KMS-11 (cell line): ENCODE measurements around the gene FAM111B.
"Not testable (repeated sequence)": the region's sequence is repeated elsewhere in the genome, so short reads cannot be mapped to it uniquely, and the experiment has no call there.

Experiments
- H2AFZ ChIP-seq: fragments of 200-600 bp; sonication (generic); 2 replicates; pipeline ENCODE4 v1.6.1; 2016; ENCODE audit warnings: antibody characterized with exemption, mixed run types, low read depth
- H3K27ac ChIP-seq: fragments of 200-600 bp; sonication (generic); 2 replicates; pipeline ENCODE4 v1.6.1; 2016; ENCODE audit warnings: mild to moderate bottlenecking, mixed run types
- H3K27me3 ChIP-seq: fragments of 200-600 bp; sonication (generic); 2 replicates; pipeline ENCODE4 v1.6.1; 2017; ENCODE audit warnings: mild to moderate bottlenecking, low read depth, mixed run types, moderate library complexity; ENCODE audit not compliant: insufficient read depth
- H3K36me3 ChIP-seq: fragments of 200-600 bp; sonication (generic); 2 replicates; pipeline ENCODE4 v1.6.1; 2017; ENCODE audit warnings: mild to moderate bottlenecking, mixed run types; ENCODE audit not compliant: insufficient read depth
- H3K4me1 ChIP-seq: fragments of 200-600 bp; sonication (generic); 2 replicates; pipeline ENCODE4 v1.6.1; 2016; ENCODE audit warnings: mild to moderate bottlenecking, low read depth, mixed run types; ENCODE audit not compliant: poor library complexity, severe bottlenecking
- H3K4me2 ChIP-seq: fragments of 200-600 bp; sonication (generic); 2 replicates; pipeline ENCODE4 v1.7.0; 2016; ENCODE audit warnings: mild to moderate bottlenecking, mixed run types
- H3K4me3 ChIP-seq: fragments of 200-600 bp; sonication (generic); IDR thresholded peaks from 2 replicates; pipeline ENCODE4 v1.6.1; 2017; ENCODE audit warnings: low read depth, low read length, mixed read lengths; ENCODE audit not compliant: insufficient read depth
- H3K79me2 ChIP-seq: fragments of 200-600 bp; sonication (generic); 2 replicates; pipeline ENCODE4 v1.6.1; 2016; ENCODE audit warnings: low read depth, mixed run types; ENCODE audit not compliant: insufficient read depth
- H3K9ac ChIP-seq: fragments of 200-600 bp; sonication (generic); 2 replicates; pipeline ENCODE4 v1.6.1; 2016; ENCODE audit warnings: mild to moderate bottlenecking, mixed run types
- H4K20me1 ChIP-seq: fragments of 200-600 bp; sonication (generic); 2 replicates; pipeline ENCODE4 v1.6.1; 2016; ENCODE audit warnings: mild to moderate bottlenecking, mixed run types; ENCODE audit not compliant: insufficient read depth
- TF ChIP-seq, protein P1 (sequence below): fragments of 200-600 bp; sonication (generic); conservative IDR thresholded peaks from 2 replicates; pipeline ENCODE4 v1.6.1; 2017; ENCODE audit warnings: low read depth, mild to moderate bottlenecking, antibody characterized with exemption, low read length, moderate library complexity, mixed read lengths

The FAM111B gene

DNA sequence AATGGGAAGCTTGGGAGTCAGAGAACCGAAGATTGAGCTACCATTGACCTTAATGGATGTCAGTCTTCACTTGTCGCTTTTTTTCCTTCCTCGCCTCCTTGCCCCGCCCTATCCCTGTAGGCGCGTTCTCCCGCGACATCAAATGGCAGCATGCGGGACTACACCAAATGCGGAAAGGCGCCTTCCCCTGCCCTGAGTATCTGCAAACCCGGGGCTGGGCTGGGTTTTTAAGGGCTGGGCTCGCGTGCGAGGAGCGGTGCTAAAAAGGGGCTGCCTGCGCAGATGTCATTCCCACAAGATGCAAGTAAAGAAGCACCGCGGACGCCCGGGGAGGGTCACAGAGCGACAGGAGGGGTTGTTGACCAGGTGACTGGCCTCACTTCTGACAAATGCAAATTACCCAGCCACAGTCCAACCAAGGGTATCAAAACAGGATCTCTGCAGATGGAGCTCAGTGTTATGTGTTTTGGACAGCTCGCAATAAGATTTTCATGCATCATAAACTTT lies 4.7 kb upstream of the FAM111B start:
- Histone ChIP-seq H3K4me2 (peak overlapping the region; percentile 46), H4K20me1 (no peaks in the 10 kb centered on the region), H3K27me3 (no peaks in the 10 kb centered on the region), H3K79me2 (peaks cover 1% of the 10 kb centered on the region; the same call in 1 of the 2 replicates), H3K36me3 (no peaks in the 10 kb centered on the region), H3K9ac (peak overlapping the region; percentile 52; the same call in 1 of the 2 replicates), H3K4me1 (peaks cover 42% of the 10 kb centered on the region), H3K4me3 (no peak overlapping the region), H2AFZ (peak overlapping the region; percentile 34), H3K27ac (peak overlapping the region; percentile 64)
- TF ChIP-seq, protein P1, sequence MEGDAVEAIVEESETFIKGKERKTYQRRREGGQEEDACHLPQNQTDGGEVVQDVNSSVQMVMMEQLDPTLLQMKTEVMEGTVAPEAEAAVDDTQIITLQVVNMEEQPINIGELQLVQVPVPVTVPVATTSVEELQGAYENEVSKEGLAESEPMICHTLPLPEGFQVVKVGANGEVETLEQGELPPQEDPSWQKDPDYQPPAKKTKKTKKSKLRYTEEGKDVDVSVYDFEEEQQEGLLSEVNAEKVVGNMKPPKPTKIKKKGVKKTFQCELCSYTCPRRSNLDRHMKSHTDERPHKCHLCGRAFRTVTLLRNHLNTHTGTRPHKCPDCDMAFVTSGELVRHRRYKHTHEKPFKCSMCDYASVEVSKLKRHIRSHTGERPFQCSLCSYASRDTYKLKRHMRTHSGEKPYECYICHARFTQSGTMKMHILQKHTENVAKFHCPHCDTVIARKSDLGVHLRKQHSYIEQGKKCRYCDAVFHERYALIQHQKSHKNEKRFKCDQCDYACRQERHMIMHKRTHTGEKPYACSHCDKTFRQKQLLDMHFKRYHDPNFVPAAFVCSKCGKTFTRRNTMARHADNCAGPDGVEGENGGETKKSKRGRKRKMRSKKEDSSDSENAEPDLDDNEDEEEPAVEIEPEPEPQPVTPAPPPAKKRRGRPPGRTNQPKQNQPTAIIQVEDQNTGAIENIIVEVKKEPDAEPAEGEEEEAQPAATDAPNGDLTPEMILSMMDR, result peak; percentile 26; the same call in 1 of the 2 replicates

GRCh38 chr11:59107721-59108120 lies 684 bp downstream of the FAM111B start:
- Histone ChIP-seq H3K9ac (peak overlapping the region; percentile 84), H3K4me2 (peak overlapping the region; percentile 86), H3K4me1 (peaks cover 60% of the 10 kb centered on the region), H3K79me2 (peaks cover 37% of the 10 kb centered on the region), H3K27ac (peak overlapping the region; percentile 85), H3K36me3 (peaks cover 18% of the 10 kb centered on the region), H2AFZ (peak overlapping the region; percentile 75)
- H3K4me3 ChIP-seq, H3K27me3 ChIP-seq, H4K20me1 ChIP-seq: not testable (repeated sequence)

DNA sequence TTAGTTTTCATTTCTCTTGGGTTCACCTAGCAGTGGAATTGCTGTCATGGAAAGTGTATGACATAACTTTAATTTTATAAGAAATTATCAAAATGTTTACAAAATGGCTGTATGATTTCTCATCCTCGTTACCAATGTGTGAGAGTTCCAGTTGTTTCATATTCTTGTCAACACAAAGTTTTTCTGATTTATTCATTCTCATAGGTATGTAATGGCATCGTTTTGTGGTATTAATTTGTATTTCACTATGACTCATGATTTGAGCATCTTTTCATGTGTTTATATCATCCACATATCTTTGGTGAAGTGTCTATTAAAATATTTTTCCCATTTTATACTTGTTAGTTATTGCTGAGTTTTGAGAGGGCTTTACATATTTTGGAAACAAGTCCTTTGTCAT lies 5.5 kb downstream of the FAM111B start:
- no peaks in the 10 kb centered on the region for H3K27me3 ChIP-seq

DNA sequence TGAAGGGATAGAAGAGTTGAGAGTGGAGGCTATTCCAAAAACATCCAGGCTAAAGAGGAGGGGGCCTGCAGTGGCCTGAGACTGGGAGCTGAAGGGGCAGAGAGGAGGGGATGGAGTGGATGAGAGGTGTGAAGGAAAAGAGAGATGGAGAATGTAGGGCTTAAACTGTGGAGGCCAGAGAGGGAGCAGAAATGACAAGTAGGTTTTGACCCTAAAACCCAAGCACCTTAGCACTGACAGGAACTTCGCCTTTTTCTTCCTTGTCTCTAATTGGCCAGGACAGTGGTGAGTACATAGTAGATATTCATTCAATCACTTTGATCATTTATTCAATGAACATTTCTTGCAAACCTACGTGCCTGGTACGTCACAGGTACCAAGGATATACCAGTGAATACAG lies 7.3 kb downstream of the FAM111B start:
- Histone ChIP-seq H3K36me3 (peaks cover 20% of the 10 kb centered on the region), H3K4me2 (no peak overlapping the region), H3K27ac (no peak overlapping the region), H3K4me1 (peaks cover 16% of the 10 kb centered on the region), H4K20me1 (no peaks in the 10 kb centered on the region), H3K79me2 (peaks cover 17% of the 10 kb centered on the region; the same call in 1 of the 2 replicates), H2AFZ (no peak overlapping the region), H3K27me3 (no peaks in the 10 kb centered on the region), H3K9ac (no peak overlapping the region), H3K4me3 (no peak overlapping the region)
- TF ChIP-seq, protein P1, result no peak

More for the DNA sequence above, 5.5 kb downstream of the FAM111B start:
- Histone ChIP-seq H4K20me1 (no peaks in the 10 kb centered on the region), H3K36me3 (peaks cover 21% of the 10 kb centered on the region), H3K27ac (no peak overlapping the region), H3K4me3 (no peak overlapping the region), H3K9ac (no peak overlapping the region), H3K4me2 (no peak overlapping the region), H2AFZ (no peak overlapping the region), H3K4me1 (peaks cover 28% of the 10 kb centered on the region), H3K79me2 (peaks cover 34% of the 10 kb centered on the region)
- TF ChIP-seq, protein P1, result no peak

GRCh38 chr11:59115553-59115952 lies 8.5 kb downstream of the FAM111B start:
- no peak overlapping the region for H3K4me3 ChIP-seq
- peaks cover 8% of the 10 kb centered on the region; the same call in 1 of the 2 replicates for H3K79me2 ChIP-seq
- peaks cover 10% of the 10 kb centered on the region; the same call in 1 of the 2 replicates for H3K36me3 ChIP-seq
- H3K27ac ChIP-seq, result no peak overlapping the region
- no peaks in the 10 kb centered on the region for H4K20me1 ChIP-seq
- no peak overlapping the region for H2AFZ ChIP-seq
- H3K4me2 ChIP-seq, result no peak overlapping the region
- H3K27me3 ChIP-seq, result no peaks in the 10 kb centered on the region
- TF ChIP-seq, protein P1, result no peak
- H3K9ac ChIP-seq, result no peak overlapping the region
- peaks cover 6% of the 10 kb centered on the region for H3K4me1 ChIP-seq
